Activated CD4-positive, alpha-beta T cell treated with anti-CD3 and anti-CD28 coated beads, Interleukin-2, amount 50 U/mL, for 16 hours (primary cell): Measurements from ENCODE around the gene CCDC97.
A peak's percentile ranks its signal among the peaks of the same experiment; 100 is the strongest.

Experiments used
- DNase-seq: peaks from one replicate; pipeline ENCODE4 v3.0.0-alpha.2; 2020

Gene CCDC97

DNA sequence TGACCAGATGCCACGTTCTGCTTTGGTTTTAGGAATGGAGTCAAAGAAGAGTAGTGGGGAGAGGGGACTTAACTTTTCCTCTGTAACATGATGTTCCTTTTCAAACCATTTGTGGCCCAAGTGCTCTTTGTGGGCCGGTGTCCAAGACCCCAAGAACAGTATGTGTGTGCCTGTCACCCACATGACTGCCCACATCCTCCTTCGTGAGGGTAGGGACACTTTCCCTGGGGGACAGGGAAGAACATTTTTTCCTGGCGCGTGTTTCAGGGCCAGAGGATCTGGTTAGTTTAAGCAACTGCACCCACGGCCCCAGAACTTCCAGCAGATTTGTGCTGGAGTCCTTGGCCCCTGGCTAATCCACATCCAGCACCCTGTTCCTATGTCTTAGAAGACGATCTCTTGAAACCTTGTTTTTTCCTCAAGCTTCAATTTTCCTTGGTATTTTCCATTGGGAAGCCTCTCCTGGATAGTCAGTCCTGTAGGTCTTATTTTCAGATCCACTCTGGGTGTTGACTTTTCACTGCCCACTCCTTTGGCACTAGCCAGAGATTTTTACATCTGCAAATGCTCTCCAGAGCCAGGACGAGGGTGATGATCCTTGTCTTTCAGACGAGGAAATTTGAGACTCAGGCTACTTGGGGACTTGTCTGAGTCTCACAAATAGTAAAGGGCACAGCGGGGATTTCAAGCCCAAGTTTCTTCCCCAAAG, 10.8 kb upstream of the CCDC97 start:
- DNase-seq = no peak

DNA sequence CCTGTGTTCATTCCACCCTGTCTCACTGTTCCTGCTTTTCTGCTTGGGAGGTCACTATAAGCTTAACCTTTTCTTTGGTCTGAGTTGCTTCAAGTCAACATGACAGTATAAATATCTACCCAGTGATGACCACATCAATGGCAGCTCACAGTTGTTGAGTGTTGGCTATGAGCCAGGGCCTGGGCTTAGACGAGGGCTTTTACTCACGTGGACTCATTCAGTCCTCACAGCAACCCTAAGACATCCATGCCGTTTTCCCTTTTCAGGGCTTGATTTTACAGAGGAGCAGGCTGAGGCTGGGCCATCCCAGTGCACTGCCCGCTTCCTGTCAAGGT, 10.2 kb upstream of the CCDC97 start:
- DNase-seq = no peak

GRCh38 chr19:41300555-41300954, 9.4 kb upstream of the CCDC97 start:
- no peak for DNase-seq

DNA sequence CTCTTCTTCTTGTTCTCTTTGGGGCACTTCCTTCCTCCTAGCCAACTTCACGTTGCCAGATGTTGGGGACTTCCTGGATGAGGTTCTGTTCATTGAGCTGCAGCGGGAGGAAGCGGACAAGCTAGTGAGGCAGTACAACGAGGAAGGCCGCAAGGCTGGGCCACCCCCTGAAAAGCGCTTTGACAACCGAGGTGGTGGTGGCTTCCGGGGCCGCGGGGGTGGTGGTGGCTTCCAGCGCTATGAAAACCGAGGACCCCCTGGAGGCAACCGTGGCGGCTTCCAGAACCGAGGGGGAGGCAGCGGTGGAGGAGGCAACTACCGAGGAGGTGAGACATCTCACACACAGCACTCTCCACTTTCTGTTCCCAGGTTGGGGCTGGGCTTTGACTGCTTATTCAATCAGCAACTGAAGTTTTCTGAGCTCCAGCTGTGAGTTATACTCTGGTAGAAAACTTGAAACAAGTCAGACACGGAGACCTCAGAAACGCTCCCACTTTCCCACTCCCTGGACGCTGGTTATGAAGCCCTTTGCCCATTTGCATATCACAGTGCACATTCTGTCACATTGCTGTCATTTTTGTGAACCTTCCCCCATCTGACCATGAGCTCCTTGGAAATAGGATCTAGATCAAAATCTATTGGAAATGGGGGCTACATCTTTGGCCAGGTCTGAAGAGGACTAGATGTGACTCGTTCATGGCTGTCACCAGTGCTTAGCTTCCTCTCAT, 7.2 kb upstream of the CCDC97 start:
- DNase-seq = peak; percentile 80

- DNase-seq = no peak
These were observed 6.0 kb upstream of the CCDC97 start for GRCh38 chr19:41303954-41304353.

GRCh38 chr19:41304706-41305483, 5.1 kb upstream of the CCDC97 start:
- DNase-seq = no peak

- DNase-seq = no peak
These were observed 3.8 kb upstream of the CCDC97 start for GRCh38 chr19:41305927-41306793.

- peak; percentile 76 for DNase-seq
These were observed 2.7 kb upstream of the CCDC97 start for GRCh38 chr19:41307090-41307875.

DNA sequence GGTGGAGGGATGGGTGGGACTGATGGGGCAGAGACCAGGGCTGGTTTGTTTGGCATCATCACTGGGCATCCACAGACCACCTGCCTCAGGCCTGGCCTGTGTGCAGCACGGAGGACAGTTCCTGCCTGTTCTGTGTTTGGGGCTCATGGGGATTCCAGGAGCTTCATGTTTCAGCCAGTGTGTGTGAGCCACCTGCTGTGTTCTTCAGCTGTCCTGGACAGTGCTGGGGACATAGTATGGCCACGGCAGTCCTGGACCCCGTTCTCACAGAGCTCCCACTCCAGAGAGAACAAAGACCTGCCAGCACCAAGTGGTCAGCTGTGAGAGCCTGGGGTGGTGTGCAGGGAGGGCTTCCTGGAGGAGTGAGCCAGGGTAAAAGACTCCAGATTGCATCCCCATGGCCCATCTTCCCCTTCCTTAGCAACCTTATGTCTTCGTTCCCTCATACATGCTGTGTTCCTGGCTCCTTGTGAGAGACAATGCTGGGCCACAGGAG, 2.0 kb upstream of the CCDC97 start:
- DNase-seq = no peak

DNA sequence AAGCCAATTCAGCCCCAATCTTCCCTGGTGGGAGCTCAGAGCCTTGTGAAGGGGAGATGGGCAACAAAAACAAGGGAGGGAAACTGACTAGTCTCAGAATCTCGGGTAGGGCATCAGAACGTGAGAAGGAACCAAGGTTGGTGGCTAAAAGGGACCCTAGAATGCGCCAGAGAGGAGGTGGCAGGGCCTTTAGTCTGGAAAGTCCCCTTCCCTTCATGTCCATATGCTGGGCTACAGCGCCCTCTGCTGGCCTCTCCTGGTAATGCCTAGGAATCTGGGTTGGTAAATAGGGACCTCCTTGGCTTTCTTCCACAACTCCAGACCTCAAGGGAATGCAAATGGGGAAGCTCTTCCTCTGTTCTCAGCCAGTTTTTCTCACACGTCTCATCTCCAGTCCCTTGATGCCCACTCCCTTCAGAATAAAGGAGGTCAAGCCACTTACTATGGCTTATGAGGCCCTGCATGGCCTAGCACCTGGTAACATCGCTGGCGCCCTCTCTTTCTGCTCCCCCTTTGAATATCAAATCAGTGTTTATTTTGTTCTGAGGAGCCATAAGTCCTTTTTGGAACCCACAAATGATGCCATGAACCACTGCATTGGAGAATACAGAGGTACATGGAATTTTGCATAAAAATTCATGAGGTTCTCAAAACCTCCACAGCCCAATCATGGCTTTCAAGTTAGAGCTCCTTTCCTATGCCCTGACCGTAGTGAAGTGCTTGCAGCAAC, 1.4 kb upstream of the CCDC97 start:
- DNase-seq = peak; percentile 92

DNA sequence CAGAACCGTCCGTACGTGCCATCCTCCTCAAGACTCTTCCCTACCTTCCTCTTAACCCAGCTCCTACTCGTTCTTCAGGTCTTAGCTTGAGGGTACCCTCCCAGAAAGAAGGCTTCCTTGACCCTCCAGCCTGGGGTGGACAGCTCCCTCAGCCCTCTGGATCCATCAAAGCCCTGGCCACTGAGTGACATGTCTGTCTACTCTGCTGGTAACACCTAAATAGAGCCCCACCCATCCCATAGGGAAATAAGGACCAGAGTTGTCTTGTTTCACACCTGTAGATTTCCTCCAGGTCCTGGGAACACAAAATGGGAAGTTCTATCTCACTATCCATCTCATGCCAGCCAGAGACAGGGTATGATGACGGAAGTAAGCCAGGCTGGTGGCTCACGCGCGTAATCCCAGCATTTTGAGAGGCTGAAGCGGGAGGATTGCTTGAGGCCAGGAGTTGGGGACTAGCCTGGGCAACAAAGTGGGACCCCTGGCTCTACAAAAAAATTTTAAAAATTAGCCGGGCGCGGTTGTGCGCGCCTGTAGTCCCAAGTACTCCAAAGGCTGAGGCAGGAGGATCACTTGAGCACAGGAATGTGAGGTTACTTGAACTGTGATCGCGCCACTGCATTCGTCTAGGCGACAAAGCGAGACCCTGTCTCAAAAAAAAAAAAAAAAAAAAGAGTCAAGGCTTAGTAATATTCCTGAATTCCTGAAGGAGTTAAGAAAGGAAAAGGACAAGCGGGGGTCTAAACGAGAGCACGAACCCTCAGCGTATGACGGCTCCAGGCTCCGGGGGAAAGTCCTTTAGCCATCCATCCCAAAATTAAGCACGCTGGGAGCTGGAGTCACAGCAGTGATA, 566 bp upstream of the CCDC97 start:
- peak; percentile 32 for DNase-seq

DNA sequence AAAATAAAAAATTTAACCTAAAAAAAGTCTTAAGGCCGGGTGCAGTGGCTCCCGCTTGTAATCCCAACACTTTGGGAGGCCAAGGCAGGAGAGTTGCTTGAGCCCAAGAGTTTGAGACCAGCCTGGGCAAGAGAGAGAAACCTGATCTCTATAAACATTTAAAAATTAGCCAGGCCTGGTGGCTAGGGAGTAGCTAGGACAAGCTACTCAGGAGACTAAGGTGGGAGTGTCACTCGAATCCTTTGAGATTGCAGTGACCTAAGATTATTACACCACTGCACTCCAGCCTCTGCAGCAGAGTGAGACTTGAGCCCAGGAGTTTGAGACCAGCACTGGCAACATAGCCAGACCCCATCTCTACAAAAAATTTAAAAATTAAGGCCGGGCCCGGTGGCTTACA, 1.1 kb downstream of the CCDC97 start:
- no peak for DNase-seq

DNA sequence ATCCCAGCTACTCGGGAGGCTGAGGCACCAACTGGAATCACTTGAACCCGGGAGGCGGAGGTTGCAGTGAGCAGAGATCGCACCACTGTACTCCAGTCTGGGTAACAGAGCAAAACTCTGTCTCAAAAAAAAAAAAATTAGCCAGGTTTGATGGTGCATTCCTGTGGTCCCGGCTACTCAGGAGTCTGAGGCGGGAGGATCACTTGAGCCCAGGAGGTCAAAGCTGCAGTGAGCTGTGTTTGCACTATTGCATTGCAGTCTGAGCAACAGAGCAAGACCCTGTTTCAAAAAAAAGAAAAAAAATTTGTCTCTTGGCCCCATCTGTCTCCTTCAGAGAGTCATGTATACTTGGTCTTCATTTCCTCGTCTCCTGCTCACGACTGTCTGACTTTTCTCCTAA, 1.6 kb downstream of the CCDC97 start:
- DNase-seq = no peak

- no peak for DNase-seq
These were observed 6.4 kb downstream of the CCDC97 start for GRCh38 chr19:41316306-41316920.

DNA sequence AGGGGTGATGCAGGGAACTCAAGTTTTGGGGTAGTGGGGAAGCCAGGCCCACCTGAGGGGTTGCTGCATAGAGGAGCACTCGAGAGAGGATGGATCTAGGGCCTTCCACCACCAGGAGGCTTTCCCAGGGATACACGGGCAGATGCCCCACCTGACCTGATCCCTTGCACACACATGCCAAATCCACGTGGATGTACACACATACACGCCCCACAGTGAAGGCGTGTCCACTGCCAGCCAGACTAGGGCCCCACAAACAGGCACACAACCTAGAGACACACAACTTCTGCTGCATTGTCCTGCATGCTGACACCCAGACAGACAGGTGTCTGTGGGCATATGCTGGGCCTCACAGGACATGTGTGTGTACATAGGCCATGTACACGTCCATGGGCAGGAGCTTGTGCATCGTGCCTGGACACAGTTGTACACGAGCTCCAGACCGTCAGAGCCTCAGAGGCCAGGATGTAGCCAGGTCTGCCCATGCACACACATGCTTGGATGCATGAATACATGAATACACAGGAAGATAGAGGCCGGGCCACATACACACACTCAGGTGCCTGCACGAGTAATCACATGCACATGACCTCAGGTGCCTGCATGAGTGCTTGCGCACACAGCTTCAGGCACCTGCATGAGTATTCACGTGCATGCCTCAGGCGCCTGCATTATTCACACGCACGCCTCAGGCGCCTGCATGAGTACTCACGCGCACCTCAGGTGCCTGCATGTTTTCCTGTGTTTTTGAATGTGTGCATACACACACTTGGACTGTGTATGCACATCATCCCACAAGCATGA, 8.9 kb downstream of the CCDC97 start:
- no peak for DNase-seq

DNA sequence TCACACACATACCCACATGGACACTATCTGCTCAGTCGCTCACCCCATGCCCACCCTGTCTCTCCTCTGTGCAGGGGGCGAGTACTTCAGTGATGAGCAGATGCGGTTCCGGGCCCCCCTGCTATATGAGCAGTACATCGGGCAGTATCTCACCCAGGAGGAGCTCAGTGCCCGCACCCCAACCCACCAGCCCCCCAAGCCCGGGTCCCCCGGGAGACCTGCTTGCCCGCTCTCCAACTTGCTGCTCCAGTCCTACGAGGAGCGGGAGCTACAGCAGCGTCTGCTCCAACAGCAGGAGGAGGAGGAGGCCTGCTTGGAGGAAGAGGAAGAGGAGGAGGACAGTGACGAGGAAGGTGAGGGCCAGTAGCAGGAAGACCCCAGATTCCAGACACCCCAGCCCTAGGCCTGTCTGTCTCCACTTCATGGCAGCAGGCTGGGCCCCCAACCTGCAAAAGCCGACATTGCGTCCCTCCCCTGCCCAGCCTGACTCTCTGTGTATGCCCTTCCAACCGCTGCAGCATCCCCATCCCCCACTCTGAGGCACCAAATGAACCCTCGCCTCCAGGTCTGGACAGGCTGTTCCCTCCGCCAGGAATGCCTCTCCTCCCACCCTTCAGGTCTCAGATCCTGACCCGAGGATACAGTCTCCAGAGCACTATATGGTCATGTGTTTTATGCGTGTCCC, 9.7 kb downstream of the CCDC97 start:
- DNase-seq = no peak

- DNase-seq = no peak
These were observed 10.2 kb downstream of the CCDC97 start for GRCh38 chr19:41320185-41320518.

GRCh38 chr19:41320568-41320967, 10.6 kb downstream of the CCDC97 start:
- no peak for DNase-seq
